ENCODE measurements around the gene PCDH17. TPM values are rescaled to one million over a fixed set of nuclear protein-coding genes. Genes with fewer than 3 reads are reported as not detected.
A peak's percentile ranks its signal among the peaks of the same experiment; 100 is the strongest.

Gene PCDH17
- polyA plus RNA-seq, 1 donor (not counting 4 experiments of a cell fraction or from before 2014, with no cell fraction given), result not detected

GRCh38 chr13:57629821-57630235 is 1.7 kb upstream of the PCDH17 start:
- FAIRE-seq (no peak), DNase-seq (ENCODE audit: low read depth, low spot score) (no peak)
- H3K27me3 ChIP-seq (ENCODE audit: control insufficient read depth, extremely low read depth, insufficient read depth, low read length), result peaks cover 57% of the 10 kb centered on the region
- no peaks in the 10 kb centered on the region for H3K4me1 ChIP-seq (ENCODE audit: control insufficient read depth, extremely low read depth, insufficient read depth, low read length)
- no peak overlapping the region for H3K9ac ChIP-seq (ENCODE audit: control insufficient read depth, extremely low read depth, insufficient read depth, low read length)
- H3K27ac ChIP-seq (ENCODE audit: control insufficient read depth, insufficient read depth, low read length), result no peak overlapping the region
- H3K4me2 ChIP-seq (ENCODE audit: control insufficient read depth, extremely low read depth, insufficient read depth, low read depth, low read length), result no peak overlapping the region
- dilution Hi-C loops (cut with MboI; ENCODE audit: extremely low pct_ligation_motif_present, low sequenced_read_pairs), result no loop called here
- no peaks in the 10 kb centered on the region for H3K79me2 ChIP-seq (ENCODE audit: control insufficient read depth, insufficient read depth, low read length)
- TF ChIP-seq EZH2 (IDR thresholded peaks at IDR 0.05; ENCODE audit: low read length), result peak; percentile 17
- TF ChIP-seq CTCF (optimal IDR thresholded peaks at IDR 0.05 in 1 of 3, IDR thresholded peaks at IDR 0.05 in 1 of 3, conservative IDR thresholded peaks at IDR 0.05 in 1 of 3; ENCODE audit: extremely low read depth in 1 of 3, insufficient read depth in 2 of 3, low read length in 3 of 3), result no peak
- no peak overlapping the region for H3K4me3 ChIP-seq (ENCODE audit: control insufficient read depth in 2 of 3, extremely low read depth in 1 of 3, insufficient read depth in 2 of 3, low read depth in 1 of 3, low read length in 3 of 3)
- no peaks in the 10 kb centered on the region for H3K36me3 ChIP-seq (ENCODE audit: control insufficient read depth in 2 of 2, extremely low read depth in 1 of 2, insufficient read depth in 2 of 2, low read length in 2 of 2)
- peaks cover 24% of the 10 kb centered on the region for H3K9me3 ChIP-seq (ENCODE audit: control insufficient read depth, low read depth, low read length)
- H4K20me1 ChIP-seq (ENCODE audit: control insufficient read depth, extremely low read depth, insufficient read depth, low read length), result no peaks in the 10 kb centered on the region
- no peaks in the 10 kb centered on the region for H3K9me1 ChIP-seq (ENCODE audit: control insufficient read depth, extremely low read depth, insufficient read depth, low read length)
- no peak overlapping the region for H2AFZ ChIP-seq (ENCODE audit: control insufficient read depth, low read length)

- peaks cover 57% of the 10 kb centered on the region for H3K27me3 ChIP-seq (ENCODE audit: control insufficient read depth, extremely low read depth, insufficient read depth, low read length)
- H3K9me1 ChIP-seq (ENCODE audit: control insufficient read depth, extremely low read depth, insufficient read depth, low read length), result no peaks in the 10 kb centered on the region
- TF ChIP-seq EZH2 (IDR thresholded peaks at IDR 0.05; ENCODE audit: low read length), result no peak
- TF ChIP-seq CTCF (optimal IDR thresholded peaks at IDR 0.05 in 1 of 3, IDR thresholded peaks at IDR 0.05 in 1 of 3, conservative IDR thresholded peaks at IDR 0.05 in 1 of 3; ENCODE audit: extremely low read depth in 1 of 3, insufficient read depth in 2 of 3, low read length in 3 of 3), result no peak
- dilution Hi-C loops (cut with MboI; ENCODE audit: extremely low pct_ligation_motif_present, low sequenced_read_pairs), result no loop called here
- no peak overlapping the region for H2AFZ ChIP-seq (ENCODE audit: control insufficient read depth, low read length)
- H3K9me3 ChIP-seq (ENCODE audit: control insufficient read depth, low read depth, low read length), result peaks cover 24% of the 10 kb centered on the region
- DNase-seq (ENCODE audit: low read depth, low spot score) (no peak), FAIRE-seq (no peak)
- no peaks in the 10 kb centered on the region for H3K4me1 ChIP-seq (ENCODE audit: control insufficient read depth, extremely low read depth, insufficient read depth, low read length)
- H3K9ac ChIP-seq (ENCODE audit: control insufficient read depth, extremely low read depth, insufficient read depth, low read length), result no peak overlapping the region
- H4K20me1 ChIP-seq (ENCODE audit: control insufficient read depth, extremely low read depth, insufficient read depth, low read length), result no peaks in the 10 kb centered on the region
- no peaks in the 10 kb centered on the region for H3K36me3 ChIP-seq (ENCODE audit: control insufficient read depth in 2 of 2, extremely low read depth in 1 of 2, insufficient read depth in 2 of 2, low read length in 2 of 2)
- peak overlapping the region in 1 of 3 experiments; percentile 46 for H3K4me3 ChIP-seq (ENCODE audit: control insufficient read depth in 2 of 3, extremely low read depth in 1 of 3, insufficient read depth in 2 of 3, low read depth in 1 of 3, low read length in 3 of 3)
- H3K79me2 ChIP-seq (ENCODE audit: control insufficient read depth, insufficient read depth, low read length), result no peaks in the 10 kb centered on the region
- H3K27ac ChIP-seq (ENCODE audit: control insufficient read depth, insufficient read depth, low read length), result no peak overlapping the region
- peak overlapping the region; percentile 27 for H3K4me2 ChIP-seq (ENCODE audit: control insufficient read depth, extremely low read depth, insufficient read depth, low read depth, low read length)
Measured at GRCh38 chr13:57630661-57631595, 616 bp upstream of the PCDH17 start.

Data from keratinocyte (primary cell).